ENCODE data around the gene PARK7. TPM values are rescaled to one million over a fixed set of nuclear protein-coding genes. Genes with fewer than 3 reads are reported as not detected.

Gene PARK7
- total RNA-seq, 4 donors from 2014 or later: 40.4 to 103 (median 82.8) TPM

- Histone ChIP-seq H3K27me3 (no peaks in the 10 kb centered on the region), H3K4me1 (peaks cover 3 to 22% (median 10%) of the 10 kb centered on the region in 4 donors), H3K9me3 (no peaks in the 10 kb centered on the region), H3K4me3 (no peak overlapping the region), H3K36me3 (no peaks in the 10 kb centered on the region), H3K27ac (no peak overlapping the region)
- intact Hi-C loops (cut with DNase I; ENCODE audit: low total_unique reads) (no loop called here), in situ Hi-C loops (cut with MboI; ENCODE audit: low pct_ligation_motif_present in 1 of 4, low pct_unique_long_range_greater_than_20kb in 1 of 4, low sequenced_read_pairs in 3 of 4) (no loop called here)
- DNase-seq: no peak
- 83 to 87% methylated on average over 6 of the region's 6 CpGs for WGBS, 2 donors (ENCODE audit: low coverage in 1 of 2)
- no peak for TF ChIP-seq EP300 (IDR thresholded peaks at IDR 0.05; ENCODE audit: low read depth)
- no peak for TF ChIP-seq CTCF (IDR thresholded peaks at IDR 0.05)
- no peak for TF ChIP-seq POLR2A (IDR thresholded peaks at IDR 0.05)
- no peak for TF ChIP-seq POLR2AphosphoS5 (IDR thresholded peaks at IDR 0.05)
Observed at GRCh38 chr1:8033322-8033721, 71.8 kb downstream of the PARK7 start.

Small RNA genes within 50 kb of the gene (small RNA-seq; reads per million reads assigned to genes)
- 0 reads per million in 4 donors for gene RF00019

Other genes starting within 250 kb of the PARK7 start
- 10 to 100 TPM; 81.1 to 91.8 (median 85.5) TPM for gene VAMP3, start 190.4 kb upstream of the PARK7 start, total RNA-seq
- 10 to 100 TPM in 3 of 4 donors, 1 to 10 TPM in 1; 3.8 to 23.9 (median 12.9) TPM for gene PER3, start 177.4 kb upstream of the PARK7 start, total RNA-seq
- not detected for gene UTS2, start 108.6 kb upstream of the PARK7 start, total RNA-seq
- under 1 TPM in 1 of 4 donors, not detected in 3; 0.48 TPM for gene TNFRSF9, start 20.9 kb upstream of the PARK7 start, total RNA-seq
- gene ERRFI1, start 64.6 kb downstream of the PARK7 start, total RNA-seq: 100 to 1,000 TPM in 1 of 4 donors, 10 to 100 TPM in 2, 1 to 10 TPM in 1; 10.0 to 101 (median 70.0) TPM

Measured in transverse colon (tissue), 4 donors.